K562 (cell line): ENCODE measurements around the gene HSD11B1. TPM values are rescaled to one million over a fixed set of nuclear protein-coding genes. Genes with fewer than 3 reads are reported as not detected.

ENCODE experiments used
- ARNT ChIP-seq, 2 experiments: fragments of 450-650 bp; IDR thresholded peaks; 2 replicates each; pipeline ENCODE4 v1.6.1; 2016; ENCODE audit warnings: mild to moderate bottlenecking in 1 of 2
- BRCA1 ChIP-seq, 2 experiments: fragments of 450-650 bp in 1 of 2; sonication (generic) in 1 of 2; formaldehyde crosslinking in 1 of 2; IDR thresholded peaks; 2 replicates each; pipeline versions ENCODE4 v1.5.0 to v1.6.1; 2017 to 2020; ENCODE audit warnings: mild to moderate bottlenecking in 1 of 2, missing genetic modification reagents in 1 of 2
- CREM ChIP-seq: IDR thresholded peaks from 2 replicates; pipeline ENCODE4 v1.6.1; 2014; ENCODE audit warnings: antibody characterized with exemption, low read depth
- ELF2 ChIP-seq: fragments of 250-450 bp; sonication (Bioruptor Pico); IDR thresholded peaks from 2 replicates; pipeline ENCODE4 v1.5.0; 2021; ENCODE audit warnings: mild to moderate bottlenecking
- ETS2 ChIP-seq: IDR thresholded peaks from 2 replicates; pipeline ENCODE4 v1.6.1; 2016; ENCODE audit warnings: borderline replicate concordance, missing genetic modification characterization, mild to moderate bottlenecking, moderate library complexity, missing compliant biosample characterization; ENCODE audit not compliant: poor library complexity, severe bottlenecking
- GTF2F1 ChIP-seq: IDR thresholded peaks from 2 replicates; pipeline ENCODE4 v1.6.1; 2011; ENCODE audit warnings: low read depth, low read length, improper control_type of control experiment
- HDAC3 ChIP-seq: fragments of 450-650 bp; IDR thresholded peaks from 2 replicates; pipeline ENCODE4 v1.6.1; 2018; ENCODE audit warnings: borderline replicate concordance, mild to moderate bottlenecking, moderate library complexity; ENCODE audit not compliant: partially characterized antibody
- KAT8 ChIP-seq: fragments of 450-650 bp; IDR thresholded peaks from 2 replicates; pipeline ENCODE4 v1.6.1; 2016; ENCODE audit warnings: low read depth, mild to moderate bottlenecking
- KLF1 ChIP-seq: fragments of 450-650 bp; IDR thresholded peaks from 2 replicates; pipeline ENCODE4 v1.6.1; 2016; ENCODE audit warnings: missing genetic modification characterization, missing compliant biosample characterization
- MAFF ChIP-seq: IDR thresholded peaks from 2 replicates; pipeline ENCODE4 v1.6.1; 2012; ENCODE audit warnings: low read length, improper control_type of control experiment
- PRPF4 ChIP-seq: fragments of 200-400 bp; formaldehyde crosslinking; IDR thresholded peaks from one replicate; pipeline ENCODE4 v1.6.1; 2017; ENCODE audit warnings: low read length, low read depth, mild to moderate bottlenecking; ENCODE audit not compliant: insufficient read depth, poor library complexity, severe bottlenecking
- RBM22 ChIP-seq: fragments of 200-400 bp; formaldehyde crosslinking; IDR thresholded peaks from 2 replicates; pipeline ENCODE4 v1.6.1; 2018; ENCODE audit warnings: low read length, low read depth; ENCODE audit not compliant: poor library complexity, severe bottlenecking
- TBL1XR1 ChIP-seq, 2 experiments: IDR thresholded peaks; 2 replicates each; pipeline ENCODE4 v1.6.1; 2012; ENCODE audit warnings: improper control_type of control experiment in 2 of 2, low read length in 2 of 2, mild to moderate bottlenecking in 1 of 2
- TFAM ChIP-seq: fragments of 250-450 bp; sonication (Bioruptor Pico); conservative IDR thresholded peaks from 2 replicates; pipeline ENCODE4 v1.5.0; 2021; ENCODE audit warnings: mild to moderate bottlenecking, moderate library complexity
- ZKSCAN1 ChIP-seq: fragments of 150-350 bp; IDR thresholded peaks from 2 replicates; pipeline ENCODE4 v1.6.1; 2016; ENCODE audit warnings: low read depth, low read length
- ZNF263 ChIP-seq: sonication (generic); formaldehyde crosslinking; IDR thresholded peaks from 2 replicates; pipeline ENCODE4 v1.8.0; 2022; ENCODE audit warnings: mild to moderate bottlenecking, missing genetic modification reagents, borderline replicate concordance
- ZNF282 ChIP-seq: sonication (generic); formaldehyde crosslinking; IDR thresholded peaks from 2 replicates; pipeline ENCODE4 v1.8.1; 2023; ENCODE audit warnings: missing genetic modification reagents
- ZNF3 ChIP-seq: fragments of 250-450 bp; sonication (Bioruptor Pico); IDR thresholded peaks from 2 replicates; pipeline ENCODE4 v1.5.0; 2021; ENCODE audit warnings: mild to moderate bottlenecking, moderate library complexity
- ZNF311 ChIP-seq: fragments of 250-450 bp; sonication (Bioruptor Pico); IDR thresholded peaks from 2 replicates; pipeline ENCODE4 v1.4.0; 2020; ENCODE audit warnings: mild to moderate bottlenecking, moderate library complexity
- ZZZ3 ChIP-seq: fragments of 450-650 bp; IDR thresholded peaks from 2 replicates; pipeline ENCODE4 v1.6.1; 2016; ENCODE audit warnings: antibody characterized with exemption, mild to moderate bottlenecking, moderate library complexity
- polyA plus RNA-seq, 8 experiments: library from polyadenylated mRNA; depleted of rRNA in 4 of 8; stranded (reverse) in 5 of 8; unstranded in 3 of 8; fragments of >200 nt; fragmentation: Nextera tagmentation in 2 of 8; fragmentation: Illumina TruSeq in 1 of 8; extraction: Ambion mirVana in 2 of 8; extraction: Trizol in 1 of 8; gene quantifications; 2 replicates each; pipeline versions ENCODE4 v1.2.1 to v1.2.3, GENCODE V29; 2011 to 2014; ENCODE audit warnings: inconsistent platforms in 1 of 8, missing spikeins in 1 of 8
- total RNA-seq, 7 experiments: library from RNA; depleted of rRNA in 6 of 7; stranded (reverse); fragments of >200 nt in 6 of 7; fragmentation: Illumina TruSeq in 2 of 7; extraction: Trizol in 2 of 7; gene quantifications; 2 replicates each; pipeline versions ENCODE4 v1.2.1 to v1.2.3, GENCODE V29; 2011 to 2021; ENCODE audit warnings: low replicate concordance in 1 of 7
- TF ChIP-seq, protein P1 (sequence below): sonication (generic); formaldehyde crosslinking; IDR thresholded peaks from 2 replicates; pipeline ENCODE4 v1.8.0; 2022; ENCODE audit warnings: mild to moderate bottlenecking, missing genetic modification reagents, borderline replicate concordance
- TF ChIP-seq, protein P2 (sequence below): sonication (generic); formaldehyde crosslinking; IDR thresholded peaks from 2 replicates; pipeline ENCODE4 v1.8.0; 2022; ENCODE audit warnings: missing genetic modification reagents, mild to moderate bottlenecking, borderline replicate concordance
- TF ChIP-seq, protein P3 (sequence below): fragments of 250-450 bp; sonication (Bioruptor Pico); IDR thresholded peaks from 2 replicates; pipeline ENCODE4 v1.5.0; 2021

The HSD11B1 gene
- total and polyA plus RNA-seq, 9 of the 15 experiments (the other 6 are each of a cell fraction or from before 2014, with no cell fraction given) = 0.04 to 0.16 TPM; not detected in 7

- TF ChIP-seq MAFF (no peak), ETS2 (no peak), PRPF4 (no peak), ARNT (IDR thresholded peaks at IDR 0.05) (no peak), ZNF282 (CRISPR knock-in tag) (no peak), HDAC3 (no peak), RBM22 (no peak), ELF2 (CRISPR knock-in tag) (no peak), GTF2F1 (no peak), BRCA1 (IDR thresholded peaks at IDR 0.05) (no peak), BRCA1 (CRISPR knock-in tag; IDR thresholded peaks at IDR 0.05) (no peak), TFAM (CRISPR knock-in tag) (no peak), CREM (peak; percentile 78), ZNF311 (CRISPR knock-in tag) (no peak), ZNF263 (CRISPR knock-in tag) (no peak), ZZZ3 (no peak), TBL1XR1 (IDR thresholded peaks at IDR 0.05; ENCODE audit: low read length in 2 of 2) (no peak; a peak in 1 of 4 replicates), KAT8 (no peak), ZNF3 (CRISPR knock-in tag) (no peak), KLF1 (tag) (no peak), ZKSCAN1 (0 out of 2 replicates have a peak, but pooled peaks have one; percentile 27)
- TF ChIP-seq, protein P1, sequence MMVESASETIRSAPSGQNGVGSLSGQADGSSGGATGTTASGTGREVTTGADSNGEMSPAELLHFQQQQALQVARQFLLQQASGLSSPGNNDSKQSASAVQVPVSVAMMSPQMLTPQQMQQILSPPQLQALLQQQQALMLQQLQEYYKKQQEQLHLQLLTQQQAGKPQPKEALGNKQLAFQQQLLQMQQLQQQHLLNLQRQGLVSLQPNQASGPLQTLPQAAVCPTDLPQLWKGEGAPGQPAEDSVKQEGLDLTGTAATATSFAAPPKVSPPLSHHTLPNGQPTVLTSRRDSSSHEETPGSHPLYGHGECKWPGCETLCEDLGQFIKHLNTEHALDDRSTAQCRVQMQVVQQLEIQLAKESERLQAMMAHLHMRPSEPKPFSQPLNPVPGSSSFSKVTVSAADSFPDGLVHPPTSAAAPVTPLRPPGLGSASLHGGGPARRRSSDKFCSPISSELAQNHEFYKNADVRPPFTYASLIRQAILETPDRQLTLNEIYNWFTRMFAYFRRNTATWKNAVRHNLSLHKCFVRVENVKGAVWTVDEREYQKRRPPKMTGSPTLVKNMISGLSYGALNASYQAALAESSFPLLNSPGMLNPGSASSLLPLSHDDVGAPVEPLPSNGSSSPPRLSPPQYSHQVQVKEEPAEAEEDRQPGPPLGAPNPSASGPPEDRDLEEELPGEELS (CRISPR knock-in tag) = no peak
- TF ChIP-seq, protein P2, sequence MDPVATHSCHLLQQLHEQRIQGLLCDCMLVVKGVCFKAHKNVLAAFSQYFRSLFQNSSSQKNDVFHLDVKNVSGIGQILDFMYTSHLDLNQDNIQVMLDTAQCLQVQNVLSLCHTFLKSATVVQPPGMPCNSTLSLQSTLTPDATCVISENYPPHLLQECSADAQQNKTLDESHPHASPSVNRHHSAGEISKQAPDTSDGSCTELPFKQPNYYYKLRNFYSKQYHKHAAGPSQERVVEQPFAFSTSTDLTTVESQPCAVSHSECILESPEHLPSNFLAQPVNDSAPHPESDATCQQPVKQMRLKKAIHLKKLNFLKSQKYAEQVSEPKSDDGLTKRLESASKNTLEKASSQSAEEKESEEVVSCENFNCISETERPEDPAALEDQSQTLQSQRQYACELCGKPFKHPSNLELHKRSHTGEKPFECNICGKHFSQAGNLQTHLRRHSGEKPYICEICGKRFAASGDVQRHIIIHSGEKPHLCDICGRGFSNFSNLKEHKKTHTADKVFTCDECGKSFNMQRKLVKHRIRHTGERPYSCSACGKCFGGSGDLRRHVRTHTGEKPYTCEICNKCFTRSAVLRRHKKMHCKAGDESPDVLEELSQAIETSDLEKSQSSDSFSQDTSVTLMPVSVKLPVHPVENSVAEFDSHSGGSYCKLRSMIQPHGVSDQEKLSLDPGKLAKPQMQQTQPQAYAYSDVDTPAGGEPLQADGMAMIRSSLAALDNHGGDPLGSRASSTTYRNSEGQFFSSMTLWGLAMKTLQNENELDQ (CRISPR knock-in tag) = no peak
- TF ChIP-seq, protein P3, sequence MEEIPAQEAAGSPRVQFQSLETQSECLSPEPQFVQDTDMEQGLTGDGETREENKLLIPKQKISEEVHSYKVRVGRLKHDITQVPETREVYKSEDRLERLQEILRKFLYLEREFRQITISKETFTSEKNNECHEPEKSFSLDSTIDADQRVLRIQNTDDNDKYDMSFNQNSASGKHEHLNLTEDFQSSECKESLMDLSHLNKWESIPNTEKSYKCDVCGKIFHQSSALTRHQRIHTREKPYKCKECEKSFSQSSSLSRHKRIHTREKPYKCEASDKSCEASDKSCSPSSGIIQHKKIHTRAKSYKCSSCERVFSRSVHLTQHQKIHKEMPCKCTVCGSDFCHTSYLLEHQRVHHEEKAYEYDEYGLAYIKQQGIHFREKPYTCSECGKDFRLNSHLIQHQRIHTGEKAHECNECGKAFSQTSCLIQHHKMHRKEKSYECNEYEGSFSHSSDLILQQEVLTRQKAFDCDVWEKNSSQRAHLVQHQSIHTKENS (CRISPR knock-in tag) = no peak
Measured at GRCh38 chr1:209747580-209748262, 43.1 kb downstream of the HSD11B1 start (continued).
